SK-N-MC (cell line): Measurements from ENCODE around the gene FFAR4.

Experiments used
- EZH2 ChIP-seq: fragments of 200-600 bp; sonication (generic); IDR thresholded peaks from one replicate; pipeline ENCODE4 v1.6.1; 2017; ENCODE audit warnings: antibody characterized with exemption
- FOXP2 ChIP-seq: optimal IDR thresholded peaks from 2 replicates; pipeline ENCODE3; 2011; ENCODE audit warnings: mild to moderate bottlenecking, moderate library complexity; ENCODE audit not compliant: insufficient read depth; ENCODE audit errors: extremely low read length, control extremely low read depth
- POLR2AphosphoS5 ChIP-seq: IDR thresholded peaks from 2 replicates; pipeline ENCODE4 v1.6.1; 2012; ENCODE audit warnings: mild to moderate bottlenecking, low read depth, low read length, borderline replicate concordance

GRCh38 chr10:93580828-93581227, 14.4 kb downstream of the FFAR4 start:
- no peak for TF ChIP-seq POLR2AphosphoS5
- no peak for TF ChIP-seq EZH2
- no peak for TF ChIP-seq FOXP2
